NCI-H1436 treated with DMSO at 0.1 percent for 48 hours (cell line): ENCODE data around the gene COG2.
"Not testable (repeated sequence)": the region's sequence is repeated elsewhere in the genome, so short reads cannot be mapped to it uniquely, and the experiment has no call there.

ENCODE experiments used
- DNase-seq: peaks from one replicate; lab custom pipeline; 2025; lab: John Stamatoyannopoulos, UW

The COG2 gene

DNA sequence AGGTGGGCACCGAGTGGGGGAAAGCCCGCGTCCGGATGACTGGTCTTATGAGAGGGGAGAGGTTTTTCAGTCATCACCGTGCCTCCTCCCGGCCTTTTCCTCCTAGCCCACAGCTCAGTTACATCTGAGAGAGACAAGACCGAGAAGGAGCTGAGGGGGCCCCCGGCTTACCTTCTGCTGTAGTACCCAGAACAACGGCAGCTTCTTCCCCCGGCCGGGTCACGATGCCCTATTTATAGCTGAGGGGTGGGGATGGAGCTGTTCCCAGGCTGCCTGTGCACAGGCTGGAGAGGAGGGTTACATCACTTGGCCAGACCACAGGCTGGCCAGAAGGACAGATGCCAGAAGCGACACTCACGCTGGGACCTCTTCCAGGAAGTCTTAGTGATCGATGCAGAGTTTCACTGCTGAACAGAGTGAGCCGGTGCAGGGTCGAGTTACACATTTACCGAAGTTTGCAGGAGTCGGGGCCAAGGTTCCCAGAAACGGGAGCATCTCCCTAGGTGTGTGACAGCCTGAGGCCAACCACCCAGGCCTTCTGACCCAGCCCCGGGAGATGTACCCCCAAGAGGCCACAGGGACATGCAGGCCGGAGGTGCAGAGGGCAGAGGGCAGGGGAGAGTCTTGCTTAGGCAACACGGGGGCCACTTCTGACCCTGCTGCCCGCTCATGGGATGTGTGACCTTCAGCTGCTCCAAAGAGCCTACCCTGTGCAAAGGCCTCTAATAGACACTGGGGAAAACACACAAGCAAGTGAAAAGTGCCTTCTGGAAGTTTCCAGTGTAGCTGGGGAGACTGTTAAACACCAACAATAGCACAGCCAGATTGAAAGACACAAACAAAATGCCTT, 71.9 kb downstream of the COG2 start, which contains the start of gene AGT:
AGT (minus strand) TSS at position 208 of the 850 bp plus-strand sequence. CDS start 3,299 bp downstream, outside the sequence.
- DNase-seq = no peak

- DNase-seq = no peak
Measured at GRCh38 chr1:230715510-230715909, 73.2 kb downstream of the COG2 start.

DNA sequence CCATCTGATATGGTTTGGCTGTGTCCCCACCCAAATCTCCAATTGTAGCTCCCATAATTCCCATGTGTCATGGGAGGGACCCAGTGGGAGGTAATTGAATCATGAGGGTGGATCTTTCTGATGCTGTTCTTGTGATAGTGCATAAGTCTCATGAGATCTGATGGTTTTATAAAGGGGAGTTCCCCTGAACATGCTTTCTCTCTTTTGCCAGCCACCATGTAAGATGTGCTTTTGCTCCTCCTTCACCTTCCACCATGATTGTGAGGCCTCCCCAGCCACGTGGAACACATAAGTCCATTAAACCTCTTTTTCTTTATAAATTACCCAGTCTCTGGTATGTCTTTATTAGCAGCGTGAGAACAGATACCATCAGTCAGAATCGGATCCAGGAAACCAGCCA, 74.2 kb downstream of the COG2 start:
- not testable (repeated sequence) for DNase-seq

DNA sequence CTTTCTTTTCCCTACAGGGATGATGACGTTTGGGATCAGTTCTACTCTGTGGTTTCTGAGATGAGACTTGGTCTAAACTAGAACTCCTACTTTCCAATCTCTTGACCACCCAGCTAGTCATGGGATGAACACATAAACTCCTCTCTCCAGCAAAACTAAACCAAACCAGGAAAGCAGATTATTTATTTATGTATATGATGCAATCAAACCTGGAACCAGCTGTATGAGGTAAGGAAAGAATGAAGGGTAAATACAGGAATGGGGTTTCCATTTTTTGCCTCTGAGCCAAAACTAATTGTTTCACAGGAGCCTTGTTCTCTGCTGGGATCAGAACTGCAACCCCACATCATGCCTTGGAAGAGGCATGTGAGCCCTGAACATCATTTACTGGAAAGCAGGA, 75.0 kb downstream of the COG2 start:
- no peak for DNase-seq

GRCh38 chr1:230721849-230722522, 79.7 kb downstream of the COG2 start:
- not testable (repeated sequence) for DNase-seq

GRCh38 chr1:230725256-230726012, 83.2 kb downstream of the COG2 start:
- no peak for DNase-seq

DNA sequence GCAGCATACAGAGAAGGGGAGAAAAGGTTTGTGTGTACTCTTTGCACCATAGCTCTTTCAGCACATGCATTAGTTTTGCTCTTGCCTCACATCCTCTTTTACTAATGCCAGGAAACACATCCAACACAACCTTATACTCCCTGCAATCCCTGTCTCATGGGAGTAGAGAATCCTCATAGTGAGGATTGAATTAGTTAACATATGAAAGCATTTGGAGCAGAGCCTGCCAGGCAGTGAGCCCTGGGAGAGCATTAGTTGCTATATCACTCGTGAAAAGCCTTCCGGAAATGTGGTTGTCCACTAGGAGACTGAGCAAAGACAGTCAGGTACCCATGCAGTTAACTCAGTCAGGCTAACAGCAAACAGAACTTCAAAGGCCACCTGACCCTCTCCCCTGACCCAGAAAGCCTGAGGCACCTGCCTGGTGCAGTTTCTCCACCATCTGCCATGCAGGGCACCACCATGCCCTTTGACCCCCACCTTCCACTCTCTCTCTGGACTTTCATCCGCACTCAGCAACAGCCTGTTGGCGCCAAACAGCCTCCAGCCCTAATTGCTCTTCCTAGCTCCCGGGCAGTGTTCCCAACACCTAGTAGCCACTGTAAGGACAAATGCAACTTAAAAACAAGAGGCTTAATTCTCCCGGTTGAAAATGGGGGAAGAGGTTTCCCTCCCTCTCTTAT, 86.6 kb downstream of the COG2 start:
- no peak for DNase-seq

DNA sequence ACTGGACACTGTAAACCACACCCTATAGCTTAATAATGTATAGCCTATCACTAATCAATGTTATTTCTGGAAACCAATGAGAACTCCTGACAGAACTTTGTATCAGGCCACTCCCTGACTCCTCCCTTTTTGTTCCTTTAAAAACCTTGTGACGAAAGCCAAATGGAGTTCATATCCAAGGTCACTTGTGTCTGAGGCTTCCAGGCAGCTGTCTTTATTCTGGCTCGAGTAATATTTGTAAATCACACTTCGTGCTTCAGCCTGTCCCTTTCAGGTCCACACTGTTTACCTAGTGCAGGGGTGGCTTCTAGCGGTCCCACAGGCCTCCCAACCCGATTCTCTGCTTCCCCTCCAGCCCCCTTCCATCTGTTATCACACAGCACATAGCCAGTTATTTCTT, 88.7 kb downstream of the COG2 start:
- no peak for DNase-seq

DNA sequence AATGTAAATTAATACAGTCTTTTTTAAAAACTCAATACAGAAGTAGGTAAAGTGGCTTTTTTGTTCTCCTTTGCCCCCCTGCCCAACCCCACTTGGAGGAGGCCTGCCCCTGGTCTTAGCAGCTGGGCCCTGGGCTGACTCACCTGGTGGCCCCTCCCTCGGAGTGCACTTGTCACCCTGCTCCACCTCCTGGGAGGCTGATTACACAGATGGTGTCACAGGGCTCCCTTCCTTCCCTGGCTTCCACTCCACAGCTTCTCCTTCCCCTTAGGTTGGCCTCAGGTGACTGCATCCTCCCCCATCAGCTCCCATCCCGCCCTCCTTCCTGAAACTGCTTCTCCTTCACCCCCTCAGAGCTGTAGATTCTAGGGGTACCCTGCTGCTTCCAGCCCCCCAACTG, 93.2 kb downstream of the COG2 start:
- peak; percentile 44 for DNase-seq

GRCh38 chr1:230737622-230738262, 95.5 kb downstream of the COG2 start:
- DNase-seq = no peak

GRCh38 chr1:230739564-230740290, 97.4 kb downstream of the COG2 start:
- DNase-seq = no peak
